Mammary epithelial cell (primary cell): ENCODE data around the gene FRMD6.

Experiments used
- EZH2 ChIP-seq: IDR thresholded peaks from 2 replicates; pipeline ENCODE4 v1.6.1; 2012; ENCODE audit warnings: low read length, inconsistent platforms, borderline replicate concordance
- TF ChIP-seq, protein P1 (sequence below), 2 donors: IDR thresholded peaks in 1 of 2; conservative IDR thresholded peaks in 1 of 2; 2 replicates each; pipeline ENCODE4 v1.5.1; 2011 to 2012; ENCODE audit warnings: inconsistent platforms in 2 of 2, low read length in 2 of 2, mild to moderate bottlenecking in 2 of 2, control low read depth in 1 of 2, low read depth in 1 of 2; ENCODE audit not compliant: insufficient read depth in 1 of 2; ENCODE audit errors: extremely low read depth in 1 of 2

DNA sequence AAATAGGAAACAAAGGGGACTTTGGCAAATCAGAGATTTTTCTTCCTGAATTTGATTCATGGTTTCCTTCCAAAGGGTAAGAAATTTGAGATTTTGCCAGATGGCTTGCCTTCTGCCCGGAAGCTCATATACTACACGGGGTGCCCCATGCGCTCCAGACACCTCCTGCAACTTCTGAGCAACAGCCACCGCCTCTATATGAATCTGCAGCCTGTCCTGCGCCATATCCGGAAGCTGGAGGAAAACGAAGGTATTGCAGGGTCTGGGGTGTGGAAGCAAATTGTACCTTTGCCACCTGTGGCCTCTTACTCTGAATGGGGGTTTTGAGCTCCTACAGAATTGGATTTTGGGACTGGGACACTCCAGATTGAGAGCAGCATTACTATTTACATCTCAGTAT, 63.5 kb downstream of the FRMD6 start:
- TF ChIP-seq, protein P1, sequence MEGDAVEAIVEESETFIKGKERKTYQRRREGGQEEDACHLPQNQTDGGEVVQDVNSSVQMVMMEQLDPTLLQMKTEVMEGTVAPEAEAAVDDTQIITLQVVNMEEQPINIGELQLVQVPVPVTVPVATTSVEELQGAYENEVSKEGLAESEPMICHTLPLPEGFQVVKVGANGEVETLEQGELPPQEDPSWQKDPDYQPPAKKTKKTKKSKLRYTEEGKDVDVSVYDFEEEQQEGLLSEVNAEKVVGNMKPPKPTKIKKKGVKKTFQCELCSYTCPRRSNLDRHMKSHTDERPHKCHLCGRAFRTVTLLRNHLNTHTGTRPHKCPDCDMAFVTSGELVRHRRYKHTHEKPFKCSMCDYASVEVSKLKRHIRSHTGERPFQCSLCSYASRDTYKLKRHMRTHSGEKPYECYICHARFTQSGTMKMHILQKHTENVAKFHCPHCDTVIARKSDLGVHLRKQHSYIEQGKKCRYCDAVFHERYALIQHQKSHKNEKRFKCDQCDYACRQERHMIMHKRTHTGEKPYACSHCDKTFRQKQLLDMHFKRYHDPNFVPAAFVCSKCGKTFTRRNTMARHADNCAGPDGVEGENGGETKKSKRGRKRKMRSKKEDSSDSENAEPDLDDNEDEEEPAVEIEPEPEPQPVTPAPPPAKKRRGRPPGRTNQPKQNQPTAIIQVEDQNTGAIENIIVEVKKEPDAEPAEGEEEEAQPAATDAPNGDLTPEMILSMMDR (conservative IDR thresholded peaks at IDR 0.05 in 1 of 2, IDR thresholded peaks at IDR 0.05 in 1 of 2; ENCODE audit: extremely low read depth in 1 of 2, insufficient read depth in 1 of 2, low read depth in 1 of 2, low read length in 2 of 2), result no peak
- no peak for TF ChIP-seq EZH2
